Lung microvascular endothelial cell (primary cell): Measurements from ENCODE around the gene MDFI. TPM values are rescaled to one million over a fixed set of nuclear protein-coding genes. Genes with fewer than 3 reads are reported as not detected.
A peak's percentile ranks its signal among the peaks of the same experiment; 100 is the strongest.

Experiments
- DNase-seq, 2 donors: peaks; one replicate each; pipeline versions ENCODE4 v3.0.0 to v3.0.0-alpha.2; 2010; ENCODE audit warnings: low read depth in 2 of 2
- total RNA-seq: library from RNA; depleted of rRNA; stranded (reverse); fragments of >200 nt; gene quantifications from 2 replicates; pipeline ENCODE4 v1.2.1, GENCODE V29; 2014

MDFI gene
- 44.0 and 49.5 TPM in 2 replicates for total RNA-seq

GRCh38 chr6:41638002-41638934 lies at the start of gene MDFI:
TSS of gene MDFI (plus strand) at chr6:41638468. CDS start at chr6:41638750, 282 bp downstream.
- DNase-seq = peak in 1 of 2 donors; percentile 16

GRCh38 chr6:41589223-41589622 lies 49.0 kb upstream of the MDFI start:
- no peak for DNase-seq

GRCh38 chr6:41589636-41590622 lies 48.3 kb upstream of the MDFI start:
- no peak for DNase-seq

- no peak for DNase-seq
Measured at GRCh38 chr6:41591122-41591521, 47.1 kb upstream of the MDFI start.

GRCh38 chr6:41591859-41592502 lies 46.3 kb upstream of the MDFI start:
- peak; percentile 58 to 71 for DNase-seq

- DNase-seq = no peak
Measured at GRCh38 chr6:41593406-41593805, 44.9 kb upstream of the MDFI start.

GRCh38 chr6:41593839-41594238 lies 44.4 kb upstream of the MDFI start:
- no peak for DNase-seq

GRCh38 chr6:41594326-41594725 lies 43.9 kb upstream of the MDFI start:
- no peak for DNase-seq

- DNase-seq = no peak
Measured at GRCh38 chr6:41594766-41595165, 43.5 kb upstream of the MDFI start.

GRCh38 chr6:41595166-41595565 lies 43.1 kb upstream of the MDFI start:
- no peak for DNase-seq

GRCh38 chr6:41596096-41596685 lies 42.1 kb upstream of the MDFI start:
- no peak for DNase-seq

GRCh38 chr6:41596807-41597206 lies 41.5 kb upstream of the MDFI start:
- no peak for DNase-seq

- no peak for DNase-seq
Measured at GRCh38 chr6:41597246-41598000, 40.8 kb upstream of the MDFI start.

- no peak for DNase-seq
Measured at GRCh38 chr6:41598670-41599014, 39.6 kb upstream of the MDFI start.

GRCh38 chr6:41599015-41599851 lies 39.0 kb upstream of the MDFI start:
- DNase-seq = no peak

GRCh38 chr6:41599852-41600445 lies 38.3 kb upstream of the MDFI start:
- no peak for DNase-seq

- no peak for DNase-seq
Measured at GRCh38 chr6:41600499-41601247, 37.6 kb upstream of the MDFI start.

GRCh38 chr6:41601248-41601549 lies 37.1 kb upstream of the MDFI start:
- DNase-seq = no peak

- no peak for DNase-seq
Measured at GRCh38 chr6:41602422-41602743, 35.9 kb upstream of the MDFI start.
